ENCODE data around the gene NPC1L1. TPM values are rescaled to one million over a fixed set of nuclear protein-coding genes. Genes with fewer than 3 reads are reported as not detected.

The NPC1L1 gene
- total and polyA plus RNA-seq, 7 donors, result 0.09 to 0.83 (median 0.36) TPM; not detected in 2

DNA sequence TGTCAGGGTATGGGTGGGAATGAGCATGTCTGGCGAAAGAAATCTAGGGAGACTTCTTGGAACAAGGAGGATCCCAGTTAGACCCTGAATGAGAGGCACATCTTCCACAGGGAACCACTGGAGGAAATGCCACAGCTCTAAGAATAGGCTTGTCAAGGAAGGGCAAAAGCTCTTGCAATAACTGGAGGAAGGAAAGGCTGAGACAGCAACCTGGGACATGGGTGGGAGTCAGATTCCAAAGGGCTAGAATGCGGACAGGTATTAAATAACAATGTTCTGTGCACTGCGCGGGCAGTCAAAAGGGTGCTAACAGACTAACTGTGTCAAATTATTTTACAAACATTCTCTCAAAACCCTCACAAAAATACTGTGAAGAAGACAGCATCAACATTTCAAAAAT is 55.1 kb downstream of the NPC1L1 start:
- 92 to 95% methylated on average over 4 of the region's 4 CpGs for WGBS, 2 donors
- intact Hi-C loops (cut with DNase I), result no loop called here
- Histone ChIP-seq H3K9me3 (peaks cover 0 to 2% (median 0%) of the 10 kb centered on the region in 4 donors), H3K4me1 (peaks cover 0 to 51% (median 36%) of the 10 kb centered on the region in 4 donors), H3K36me3 (peaks cover 25 to 43% (median 34%) of the 10 kb centered on the region in 4 donors), H3K27ac (no peak overlapping the region), H3K27me3 (no peaks in the 10 kb centered on the region), H3K4me3 (no peak overlapping the region)
- TF ChIP-seq EP300 (IDR thresholded peaks at IDR 0.05), result no peak
- TF ChIP-seq, protein P1, sequence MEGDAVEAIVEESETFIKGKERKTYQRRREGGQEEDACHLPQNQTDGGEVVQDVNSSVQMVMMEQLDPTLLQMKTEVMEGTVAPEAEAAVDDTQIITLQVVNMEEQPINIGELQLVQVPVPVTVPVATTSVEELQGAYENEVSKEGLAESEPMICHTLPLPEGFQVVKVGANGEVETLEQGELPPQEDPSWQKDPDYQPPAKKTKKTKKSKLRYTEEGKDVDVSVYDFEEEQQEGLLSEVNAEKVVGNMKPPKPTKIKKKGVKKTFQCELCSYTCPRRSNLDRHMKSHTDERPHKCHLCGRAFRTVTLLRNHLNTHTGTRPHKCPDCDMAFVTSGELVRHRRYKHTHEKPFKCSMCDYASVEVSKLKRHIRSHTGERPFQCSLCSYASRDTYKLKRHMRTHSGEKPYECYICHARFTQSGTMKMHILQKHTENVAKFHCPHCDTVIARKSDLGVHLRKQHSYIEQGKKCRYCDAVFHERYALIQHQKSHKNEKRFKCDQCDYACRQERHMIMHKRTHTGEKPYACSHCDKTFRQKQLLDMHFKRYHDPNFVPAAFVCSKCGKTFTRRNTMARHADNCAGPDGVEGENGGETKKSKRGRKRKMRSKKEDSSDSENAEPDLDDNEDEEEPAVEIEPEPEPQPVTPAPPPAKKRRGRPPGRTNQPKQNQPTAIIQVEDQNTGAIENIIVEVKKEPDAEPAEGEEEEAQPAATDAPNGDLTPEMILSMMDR (IDR thresholded peaks at IDR 0.05), result no peak
- TF ChIP-seq POLR2A (IDR thresholded peaks at IDR 0.05), result no peak
- TF ChIP-seq POLR2AphosphoS5 (IDR thresholded peaks at IDR 0.05), result no peak
- DNase-seq, result no peak

DNA sequence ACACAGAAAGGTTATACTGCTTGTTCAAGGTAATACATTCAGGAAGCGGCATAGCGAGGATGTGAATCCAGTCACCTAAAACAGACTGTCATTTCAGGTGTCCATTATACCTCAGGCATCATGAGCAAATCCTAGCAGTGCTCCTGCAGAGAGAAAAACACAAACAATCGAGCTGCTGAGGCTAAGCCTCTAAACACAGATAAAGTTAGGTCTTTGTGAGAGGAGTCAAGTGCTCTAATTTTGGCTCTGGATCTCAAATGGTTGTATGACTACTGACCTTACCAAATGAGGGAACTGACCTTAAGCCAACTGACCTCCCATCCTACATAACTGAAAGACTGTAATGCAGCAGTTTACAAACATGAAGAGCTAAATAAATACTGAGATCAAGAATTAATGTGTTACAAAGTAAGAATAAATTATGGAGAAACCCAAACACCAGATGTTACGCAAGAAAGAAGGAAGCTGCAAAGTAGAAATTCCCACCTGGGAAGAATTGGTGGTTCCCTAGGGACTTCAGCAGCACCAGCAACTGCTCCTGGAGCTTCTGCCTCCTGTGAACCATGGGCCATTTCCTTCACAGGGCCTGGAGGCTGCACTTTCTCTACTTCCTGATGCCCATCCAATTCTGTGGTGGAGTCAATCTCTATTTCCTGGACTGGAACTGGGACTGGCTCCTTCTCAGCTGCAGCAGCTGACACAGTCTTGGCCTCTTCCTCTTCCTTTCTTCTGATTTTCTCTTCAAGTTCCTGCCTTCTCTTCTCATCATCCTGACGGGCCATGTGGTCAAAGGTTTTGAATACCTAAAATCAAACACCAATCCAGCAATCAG is 56.4 kb downstream of the NPC1L1 start:
- WGBS, 2 donors, result 86 to 92% methylated on average over 5 of the region's 5 CpGs
- H3K27ac ChIP-seq, result no peak overlapping the region
- H3K27me3 ChIP-seq, result no peaks in the 10 kb centered on the region
- TF ChIP-seq, protein P1 (IDR thresholded peaks at IDR 0.05), result no peak
- TF ChIP-seq POLR2AphosphoS5 (IDR thresholded peaks at IDR 0.05), result no peak
- no peak for TF ChIP-seq EP300 (IDR thresholded peaks at IDR 0.05)
- TF ChIP-seq POLR2A (IDR thresholded peaks at IDR 0.05), result no peak
- H3K9me3 ChIP-seq, result peaks cover 0 to 2% (median 0%) of the 10 kb centered on the region in 4 donors
- H3K4me1 ChIP-seq, result peaks cover 0 to 48% (median 34%) of the 10 kb centered on the region in 4 donors
- peaks cover 25 to 56% (median 34%) of the 10 kb centered on the region in 4 donors for H3K36me3 ChIP-seq
- H3K4me3 ChIP-seq, result no peak overlapping the region
- DNase-seq, result no peak
- intact Hi-C loops (cut with DNase I), result no loop called here

DNA sequence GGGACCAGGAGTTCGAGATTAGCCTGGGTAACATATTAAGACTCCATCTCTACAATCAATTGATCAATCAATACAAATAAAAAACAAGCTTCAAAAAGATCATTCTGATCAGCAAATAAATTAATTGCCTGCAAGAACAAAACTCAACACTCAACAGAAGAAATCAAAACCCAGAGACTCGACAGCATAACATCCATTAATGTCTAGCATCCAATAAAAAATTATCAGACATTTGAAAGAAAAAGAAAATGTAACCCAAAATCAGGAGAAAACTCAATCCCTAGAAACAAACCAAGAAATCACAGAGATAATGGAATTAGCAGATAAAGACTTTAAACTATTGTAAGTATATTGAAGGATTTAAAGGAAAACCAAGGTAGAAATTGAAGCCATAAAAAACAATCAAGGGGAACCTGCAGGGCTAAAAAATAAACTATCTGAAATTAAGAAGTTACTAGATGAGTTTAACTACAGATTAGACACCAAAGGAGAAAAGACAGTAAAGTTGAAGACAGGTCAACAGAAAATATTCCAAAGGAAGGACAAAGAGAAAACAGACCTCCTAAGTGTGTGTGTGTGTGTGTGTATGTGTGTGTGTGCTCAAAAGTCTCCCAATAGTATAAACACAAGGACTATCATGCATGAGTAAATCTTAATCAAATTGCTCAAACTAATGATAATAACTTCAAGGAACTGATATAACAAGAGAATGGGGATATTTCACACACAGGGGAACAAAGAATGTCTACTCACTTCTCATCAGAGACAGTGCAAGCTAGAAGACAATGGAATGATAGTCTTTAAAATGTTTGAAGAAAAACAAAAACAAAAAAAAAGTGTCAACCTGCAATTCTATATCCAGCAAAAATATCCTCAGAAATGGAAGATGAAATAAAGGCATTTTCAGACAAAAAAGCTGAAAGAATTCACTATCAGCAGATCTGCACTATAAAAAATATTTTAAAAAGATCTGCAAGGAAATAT is 58.3 kb downstream of the NPC1L1 start:
- H3K27me3 ChIP-seq, result no peaks in the 10 kb centered on the region
- H3K36me3 ChIP-seq, result peaks cover 29 to 74% (median 44%) of the 10 kb centered on the region in 4 donors
- TF ChIP-seq POLR2AphosphoS5 (IDR thresholded peaks at IDR 0.05) (no peak), POLR2A (IDR thresholded peaks at IDR 0.05) (no peak), EP300 (IDR thresholded peaks at IDR 0.05) (no peak)
- TF ChIP-seq, protein P1 (IDR thresholded peaks at IDR 0.05), result no peak
- no peak for DNase-seq
- intact Hi-C loops (cut with DNase I), result no loop called here
- H3K4me1 ChIP-seq, result peaks cover 0 to 30% (median 18%) of the 10 kb centered on the region in 4 donors
- H3K27ac ChIP-seq, result no peak overlapping the region
- H3K4me3 ChIP-seq, result no peak overlapping the region
- WGBS, 2 donors, result 99% methylated on average over 2 of the region's 2 CpGs
- peaks cover 0 to 2% (median 0%) of the 10 kb centered on the region in 4 donors for H3K9me3 ChIP-seq

DNA sequence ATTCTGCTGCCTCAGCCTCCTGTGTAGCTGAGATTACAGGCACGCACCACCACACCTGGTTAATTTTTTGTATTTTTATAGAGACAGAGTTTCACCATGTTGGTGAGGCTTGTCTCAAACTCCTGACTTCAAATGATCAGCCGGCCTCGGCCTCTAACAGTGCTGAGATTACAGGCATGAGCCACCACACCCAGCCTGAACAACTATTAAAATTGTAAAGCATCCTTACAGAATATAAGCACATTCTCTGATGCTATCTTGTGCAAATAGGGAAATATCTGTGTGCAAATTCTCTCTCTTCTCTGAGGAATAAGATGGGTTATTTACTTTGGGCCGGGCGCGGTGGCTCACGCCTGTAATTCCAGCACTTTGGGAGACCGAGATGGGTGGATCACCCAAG is 63.2 kb downstream of the NPC1L1 start:
- Histone ChIP-seq H3K27ac (no peak overlapping the region), H3K4me3 (no peak overlapping the region), H3K9me3 (no peaks in the 10 kb centered on the region), H3K36me3 (peaks cover 13 to 73% (median 31%) of the 10 kb centered on the region in 4 donors), H3K4me1 (peaks cover 0 to 21% (median 7%) of the 10 kb centered on the region in 4 donors), H3K27me3 (no peaks in the 10 kb centered on the region)
- intact Hi-C loops (cut with DNase I), result loop anchor here (1.0 kb wide), 1 partner anchor 237 kb away; no protein-coding TSS in a partner anchor
- WGBS, 2 donors, result 32 to 77% methylated on average over 8 of the region's 8 CpGs
- no peak for DNase-seq
- TF ChIP-seq POLR2AphosphoS5 (IDR thresholded peaks at IDR 0.05) (no peak), POLR2A (IDR thresholded peaks at IDR 0.05) (no peak), EP300 (IDR thresholded peaks at IDR 0.05) (no peak)
- TF ChIP-seq, protein P1 (IDR thresholded peaks at IDR 0.05), result no peak
